HEK293T (cell line): Measurements from ENCODE around the gene UGT1A1.
"Not testable (repeated sequence)": the region's sequence is repeated elsewhere in the genome, so short reads cannot be mapped to it uniquely, and the experiment has no call there.

Experiments
- CTCF ChIA-PET: fragments of 350-600 bp; formaldehyde crosslinking; extraction: SDS; loops from one replicate; lab custom pipeline; 2021; ENCODE audit warnings: antibody characterized with exemption, inconsistent platforms; lab: Yijun Ruan, JAX
- POLR2A ChIA-PET: fragments of 350-600 bp; formaldehyde crosslinking; extraction: SDS; loops from one replicate; lab custom pipeline; 2020; ENCODE audit warnings: antibody characterized with exemption, inconsistent platforms; lab: Yijun Ruan, JAX
- DNase-seq: peaks from one replicate; pipeline ENCODE4 v3.0.0; 2012; ENCODE audit warnings: mixed read lengths; ENCODE audit errors: extremely low spot score
- ARNT ChIP-seq: fragments of 450-650 bp; IDR thresholded peaks from 2 replicates; pipeline ENCODE4 v1.6.1; 2017; ENCODE audit warnings: mild to moderate bottlenecking
- BHLHE40 ChIP-seq: fragments of 450-650 bp; IDR thresholded peaks from 2 replicates; pipeline ENCODE4 v1.6.1; 2016; ENCODE audit warnings: mild to moderate bottlenecking, moderate library complexity, borderline replicate concordance
- CTBP1 ChIP-seq: fragments of 450-650 bp; IDR thresholded peaks from 2 replicates; pipeline ENCODE4 v1.6.1; 2016; ENCODE audit warnings: borderline replicate concordance
- ELF4 ChIP-seq: fragments of 450-650 bp; IDR thresholded peaks from 2 replicates; pipeline ENCODE4 v1.6.1; 2017; ENCODE audit warnings: antibody characterized with exemption
- FOXA1 ChIP-seq: fragments of 450-650 bp; IDR thresholded peaks from 2 replicates; pipeline ENCODE4 v1.6.1; 2016; ENCODE audit warnings: mild to moderate bottlenecking
- FOXK2 ChIP-seq: fragments of 450-650 bp; IDR thresholded peaks from 2 replicates; pipeline ENCODE4 v1.6.1; 2016; ENCODE audit warnings: mild to moderate bottlenecking
- FOXM1 ChIP-seq: fragments of 450-650 bp; IDR thresholded peaks from 2 replicates; pipeline ENCODE4 v1.6.1; 2017; ENCODE audit warnings: mild to moderate bottlenecking, borderline replicate concordance
- HDGF ChIP-seq: fragments of 450-650 bp; IDR thresholded peaks from 2 replicates; pipeline ENCODE4 v1.6.1; 2017; ENCODE audit warnings: antibody characterized with exemption, borderline replicate concordance
- L3MBTL2 ChIP-seq: fragments of 450-650 bp; conservative IDR thresholded peaks from 2 replicates; pipeline ENCODE4 v1.6.1; 2016; ENCODE audit warnings: mild to moderate bottlenecking
- LEF1 ChIP-seq: fragments of 450-650 bp; IDR thresholded peaks from 2 replicates; pipeline ENCODE4 v1.6.1; 2017; ENCODE audit warnings: mild to moderate bottlenecking, borderline replicate concordance
- NFRKB ChIP-seq: fragments of 450-650 bp; IDR thresholded peaks from 2 replicates; pipeline ENCODE4 v1.6.1; 2016; ENCODE audit warnings: mild to moderate bottlenecking, moderate library complexity
- PKNOX1 ChIP-seq: fragments of 450-650 bp; IDR thresholded peaks from 2 replicates; pipeline ENCODE4 v1.6.1; 2016
- SP1 ChIP-seq: fragments of 450-650 bp; IDR thresholded peaks from 2 replicates; pipeline ENCODE4 v1.6.1; 2017
- SUZ12 ChIP-seq: fragments of 450-650 bp; IDR thresholded peaks from 2 replicates; pipeline ENCODE4 v1.6.1; 2016; ENCODE audit warnings: mild to moderate bottlenecking
- TARDBP ChIP-seq: fragments of 450-650 bp; IDR thresholded peaks from 2 replicates; pipeline ENCODE4 v1.6.1; 2016
- ZNF384 ChIP-seq: fragments of 450-650 bp; IDR thresholded peaks from 2 replicates; pipeline ENCODE4 v1.6.1; 2016

UGT1A1 gene

GRCh38 chr2:233718552-233718951 is 41.5 kb upstream of the UGT1A1 start, which contains the start of gene UGT1A4:
UGT1A4 (plus strand) TSS chr2:233718736; CDS start chr2:233718821, 85 bp downstream.
- no peak for TF ChIP-seq LEF1
- TF ChIP-seq SUZ12, result no peak
- no peak for TF ChIP-seq CTBP1
- no peak for TF ChIP-seq BHLHE40
- no peak for TF ChIP-seq FOXM1
- no peak for TF ChIP-seq FOXK2
- no peak for TF ChIP-seq SP1
- no peak for TF ChIP-seq HDGF
- no peak for TF ChIP-seq ELF4
- no peak for TF ChIP-seq ZNF384
- TF ChIP-seq TARDBP, result no peak
- no peak for TF ChIP-seq NFRKB
- TF ChIP-seq L3MBTL2, result no peak
- no peak for TF ChIP-seq PKNOX1
- TF ChIP-seq FOXA1, result no peak
- no peak for TF ChIP-seq ARNT
- DNase-seq, result no peak
- CTCF ChIA-PET, result no interaction called here
- POLR2A ChIA-PET, result no interaction called here

- ChIA-PET CTCF (no interaction called here), POLR2A (no interaction called here)
Measured at GRCh38 chr2:233728723-233729301, 31.3 kb upstream of the UGT1A1 start, which contains the start of gene UGT1A3. UGT1A3 (plus strand) TSS chr2:233729042; CDS start chr2:233729127, 85 bp downstream.

GRCh38 chr2:233736868-233737653 is 23.0 kb upstream of the UGT1A1 start:
- POLR2A ChIA-PET, CTCF ChIA-PET, DNase-seq: not testable (repeated sequence)

More at GRCh38 chr2:233728723-233729301, 31.3 kb upstream of the UGT1A1 start, which contains the start of gene UGT1A3:
- TF ChIP-seq CTBP1 (no peak), LEF1 (no peak), FOXA1 (no peak), SUZ12 (no peak), L3MBTL2 (no peak), FOXM1 (no peak)
- no peak for DNase-seq

- ChIA-PET CTCF (no interaction called here), POLR2A (no interaction called here)
- TF ChIP-seq FOXA1 (no peak), L3MBTL2 (no peak), ELF4 (no peak), BHLHE40 (no peak), NFRKB (no peak), FOXK2 (no peak), SP1 (no peak), ZNF384 (no peak), ARNT (no peak), LEF1 (no peak)
- no peak for DNase-seq
Measured at GRCh38 chr2:233740870-233741269, 19.2 kb upstream of the UGT1A1 start.

GRCh38 chr2:233743464-233744259 is 16.4 kb upstream of the UGT1A1 start:
- DNase-seq, result no peak
- TF ChIP-seq NFRKB (no peak), FOXM1 (no peak), ELF4 (no peak), ZNF384 (no peak), FOXK2 (no peak), TARDBP (no peak), BHLHE40 (no peak), SP1 (no peak), SUZ12 (no peak), PKNOX1 (no peak), HDGF (no peak), L3MBTL2 (no peak), LEF1 (no peak), FOXA1 (no peak), ARNT (no peak)
- CTCF ChIA-PET, result no interaction called here
- POLR2A ChIA-PET, result no interaction called here

- POLR2A ChIA-PET, result no interaction called here
- TF ChIP-seq FOXM1 (no peak), NFRKB (no peak), FOXA1 (no peak), LEF1 (no peak), FOXK2 (no peak), TARDBP (no peak), BHLHE40 (no peak), ZNF384 (no peak), ARNT (no peak), HDGF (no peak), SP1 (no peak), L3MBTL2 (no peak), CTBP1 (no peak)
- DNase-seq, result no peak
- CTCF ChIA-PET, result no interaction called here
Measured at GRCh38 chr2:233745073-233745755, 14.9 kb upstream of the UGT1A1 start.

GRCh38 chr2:233745838-233746237 is 14.2 kb upstream of the UGT1A1 start:
- CTCF ChIA-PET, DNase-seq, POLR2A ChIA-PET: not testable (repeated sequence)
